NCI-H2171 treated with DMSO at 0.1 percent for 48 hours (cell line): ENCODE results near the gene FPR1.
"Not testable (repeated sequence)": the region's sequence is repeated elsewhere in the genome, so short reads cannot be mapped to it uniquely, and the experiment has no call there.

Source experiments
- DNase-seq: peaks from one replicate; lab custom pipeline; 2025; lab: John Stamatoyannopoulos, UW

Gene FPR1

GRCh38 chr19:51779703-51780102 lies 28.0 kb upstream of the FPR1 start:
- no peak for DNase-seq

- DNase-seq: no peak
Measured at GRCh38 chr19:51779181-51779580, 27.5 kb upstream of the FPR1 start.

- peak; percentile 59 for DNase-seq
Measured at GRCh38 chr19:51777570-51778462, 26.1 kb upstream of the FPR1 start.

- DNase-seq: not testable (repeated sequence)
Measured at GRCh38 chr19:51776561-51776960, 24.9 kb upstream of the FPR1 start.

GRCh38 chr19:51772977-51773376 lies 21.3 kb upstream of the FPR1 start:
- no peak for DNase-seq

- DNase-seq: no peak
Measured at GRCh38 chr19:51771376-51772130, 19.9 kb upstream of the FPR1 start.

GRCh38 chr19:51766461-51766860 lies 14.8 kb upstream of the FPR1 start:
- DNase-seq: no peak

GRCh38 chr19:51765086-51765485 lies 13.4 kb upstream of the FPR1 start:
- no peak for DNase-seq

GRCh38 chr19:51761696-51762095 lies 10.0 kb upstream of the FPR1 start:
- no peak for DNase-seq

- no peak for DNase-seq
Measured at GRCh38 chr19:51760697-51761356, 9.1 kb upstream of the FPR1 start, which contains the start of gene FPR2. TSS of gene FPR2 (plus strand) at chr19:51761180. CDS start at chr19:51768659, 7,479 bp downstream.

- no peak for DNase-seq
Measured at GRCh38 chr19:51755571-51755970, 3.9 kb upstream of the FPR1 start.

GRCh38 chr19:51754770-51755169 lies 3.1 kb upstream of the FPR1 start:
- DNase-seq: no peak

- DNase-seq: no peak
Measured at GRCh38 chr19:51754109-51754508, 2.4 kb upstream of the FPR1 start.

- no peak for DNase-seq
Measured at GRCh38 chr19:51750400-51751094, 1.1 kb downstream of the FPR1 start.

GRCh38 chr19:51749979-51750378 lies 1.7 kb downstream of the FPR1 start:
- DNase-seq: no peak

- DNase-seq: no peak
Measured at GRCh38 chr19:51746731-51747130, 4.9 kb downstream of the FPR1 start.

GRCh38 chr19:51743405-51743804 lies 8.3 kb downstream of the FPR1 start:
- no peak for DNase-seq

- DNase-seq: no peak
Measured at GRCh38 chr19:51742789-51743188, 8.9 kb downstream of the FPR1 start.

- DNase-seq: no peak
Measured at GRCh38 chr19:51740356-51740755, 11.3 kb downstream of the FPR1 start.

GRCh38 chr19:51739466-51740213 lies 12.0 kb downstream of the FPR1 start:
- DNase-seq: no peak

- DNase-seq: not testable (repeated sequence)
Measured at GRCh38 chr19:51738523-51738922, 13.2 kb downstream of the FPR1 start.
